ENCODE data around the gene ABCC6. TPM values are rescaled to one million over a fixed set of nuclear protein-coding genes. Genes with fewer than 3 reads are reported as not detected.

The ABCC6 gene
- total and polyA plus RNA-seq, 8 donors, result 4.1 to 95.6 (median 11.5) TPM

GRCh38 chr16:16140537-16140936 is 82.8 kb downstream of the ABCC6 start:
- Histone ChIP-seq H3K27ac (no peak overlapping the region), H3K4me3 (no peak overlapping the region), H3K4me1 (no peaks in the 10 kb centered on the region), H3K27me3 (no peaks in the 10 kb centered on the region), H3K36me3 (peaks cover 61 to 100% (median 94%) of the 10 kb centered on the region in 4 donors), H3K9me3 (no peaks in the 10 kb centered on the region)
- 78 to 96% (median 90%) methylated on average over 4 of the region's 4 CpGs for WGBS, 5 donors
- no peak for DNase-seq
- TF ChIP-seq EP300 (IDR thresholded peaks at IDR 0.05), result no peak
- TF ChIP-seq CTCF (IDR thresholded peaks at IDR 0.05), result no peak
- TF ChIP-seq POLR2AphosphoS5 (IDR thresholded peaks at IDR 0.05), result no peak
- no peak for TF ChIP-seq POLR2A (IDR thresholded peaks at IDR 0.05)
- intact Hi-C loops (cut with DNase I; ENCODE audit: low total_unique reads), result no loop called here

- 91 to 97% (median 96%) methylated on average over 7 of the region's 7 CpGs for WGBS, 5 donors
- no peak for TF ChIP-seq CTCF (IDR thresholded peaks at IDR 0.05)
- TF ChIP-seq POLR2A (IDR thresholded peaks at IDR 0.05), result no peak
- TF ChIP-seq POLR2AphosphoS5 (IDR thresholded peaks at IDR 0.05), result no peak
- no peak for TF ChIP-seq EP300 (IDR thresholded peaks at IDR 0.05)
- intact Hi-C loops (cut with DNase I; ENCODE audit: low total_unique reads), result no loop called here
Observed at GRCh38 chr16:16139806-16140205, 83.5 kb downstream of the ABCC6 start.

GRCh38 chr16:16139061-16139460 is 84.2 kb downstream of the ABCC6 start:
- 88 to 99% (median 97%) methylated on average over 10 of the region's 10 CpGs for WGBS, 5 donors
- TF ChIP-seq POLR2AphosphoS5 (IDR thresholded peaks at IDR 0.05) (no peak), POLR2A (IDR thresholded peaks at IDR 0.05) (no peak), CTCF (IDR thresholded peaks at IDR 0.05) (no peak), EP300 (IDR thresholded peaks at IDR 0.05) (no peak)
- no peak for DNase-seq
- Histone ChIP-seq H3K27me3 (no peaks in the 10 kb centered on the region), H3K4me1 (no peaks in the 10 kb centered on the region), H3K36me3 (peaks cover 74 to 100% (median 98%) of the 10 kb centered on the region in 4 donors), H3K9me3 (no peaks in the 10 kb centered on the region), H3K4me3 (no peak overlapping the region), H3K27ac (no peak overlapping the region)
- intact Hi-C loops (cut with DNase I; ENCODE audit: low total_unique reads), result no loop called here

More at GRCh38 chr16:16139806-16140205, 83.5 kb downstream of the ABCC6 start:
- Histone ChIP-seq H3K9me3 (no peaks in the 10 kb centered on the region), H3K27me3 (no peaks in the 10 kb centered on the region), H3K4me1 (no peaks in the 10 kb centered on the region), H3K27ac (no peak overlapping the region), H3K36me3 (peaks cover 69 to 100% (median 95%) of the 10 kb centered on the region in 4 donors), H3K4me3 (no peak overlapping the region)
- no peak for DNase-seq

GRCh38 chr16:16138034-16138635 is 85.2 kb downstream of the ABCC6 start:
- no peaks in the 10 kb centered on the region for H3K9me3 ChIP-seq
- 96 to 99% (median 98%) methylated on average over 15 of the region's 15 CpGs for WGBS, 5 donors
- intact Hi-C loops (cut with DNase I; ENCODE audit: low total_unique reads), result no loop called here
- H3K27me3 ChIP-seq, result no peaks in the 10 kb centered on the region
- no peaks in the 10 kb centered on the region for H3K4me1 ChIP-seq
- no peak overlapping the region for H3K27ac ChIP-seq
- H3K4me3 ChIP-seq, result no peak overlapping the region
- no peak for DNase-seq
- peaks cover 84 to 100% (median 100%) of the 10 kb centered on the region in 4 donors for H3K36me3 ChIP-seq
- TF ChIP-seq POLR2AphosphoS5 (IDR thresholded peaks at IDR 0.05) (no peak), POLR2A (IDR thresholded peaks at IDR 0.05) (no peak), EP300 (IDR thresholded peaks at IDR 0.05) (no peak), CTCF (IDR thresholded peaks at IDR 0.05) (no peak)
